ENCODE measurements around the gene RCN2.

RCN2 gene

GRCh38 chr15:76976572-76977270 is 45.2 kb downstream of the RCN2 start:
- DNase-seq = peak in 1 of 2 experiments; percentile 29

DNA sequence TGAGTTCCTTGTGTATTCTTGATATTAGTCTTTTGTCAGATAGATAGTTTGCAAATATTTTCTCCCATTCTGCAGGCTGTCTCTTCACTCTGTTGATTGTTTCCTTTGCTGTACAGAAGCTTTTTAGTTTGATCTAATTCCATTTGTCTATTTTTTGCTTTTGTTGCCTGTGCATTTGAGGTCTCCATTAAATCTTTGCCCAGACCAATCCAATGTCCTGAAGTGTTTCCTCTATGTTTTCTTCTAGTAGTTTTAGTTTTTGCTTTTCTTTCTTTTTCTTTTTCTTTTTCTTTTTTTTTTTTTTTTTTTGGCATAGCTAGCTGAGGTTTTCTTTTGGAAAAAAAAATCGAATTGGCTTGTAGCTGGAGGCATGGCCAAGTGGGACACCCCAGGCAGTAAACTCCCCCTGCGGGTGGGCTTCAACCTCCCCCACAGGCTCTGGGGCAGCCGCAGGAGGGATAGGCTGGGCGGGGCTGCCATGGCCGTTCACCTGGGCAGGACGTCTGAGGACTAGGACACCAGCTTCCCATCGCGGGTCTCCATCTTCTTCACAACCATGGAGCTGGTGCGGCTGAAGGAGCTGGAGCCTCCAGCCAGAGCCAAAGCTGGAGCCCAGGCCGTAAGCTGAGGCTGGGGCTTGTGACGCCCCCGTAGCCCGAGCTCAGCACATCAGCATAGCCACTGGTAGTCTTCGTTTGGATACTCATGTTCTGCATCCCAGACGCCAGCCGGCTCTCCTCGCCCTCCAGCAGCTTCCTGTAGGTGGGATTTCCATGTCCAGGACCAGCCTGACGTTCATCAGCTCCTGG is 47.2 kb downstream of the RCN2 start:
- DNase-seq = no peak

DNA sequence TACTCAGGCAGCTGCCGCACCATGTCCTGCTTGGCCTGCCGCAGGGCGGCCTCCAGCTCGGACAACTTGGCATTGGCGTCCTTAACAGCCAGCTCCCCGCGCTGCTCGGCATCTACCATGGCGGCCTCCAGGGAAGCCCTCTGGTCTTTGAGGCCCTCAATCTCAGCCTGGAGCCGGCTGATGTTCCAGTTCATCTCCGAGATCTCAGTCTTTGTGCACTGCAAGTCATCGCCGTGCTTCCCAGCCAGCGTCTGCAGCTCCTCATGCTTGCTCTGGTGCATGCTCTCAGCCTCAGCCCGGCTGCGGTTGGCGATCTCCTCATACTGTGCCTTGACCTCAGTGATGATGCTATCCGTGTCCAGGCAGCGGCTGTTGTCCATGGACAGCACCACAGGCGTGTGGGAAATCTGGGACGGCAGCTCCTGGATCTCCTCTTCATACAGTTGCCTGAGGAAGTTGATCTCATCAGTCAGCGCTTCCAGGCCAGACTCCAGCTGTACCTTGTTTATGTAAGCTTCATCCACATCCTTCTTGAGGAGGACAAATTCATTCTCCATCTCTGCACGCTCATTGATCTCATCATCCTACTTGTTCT is 47.9 kb downstream of the RCN2 start:
- no peak for DNase-seq

DNA sequence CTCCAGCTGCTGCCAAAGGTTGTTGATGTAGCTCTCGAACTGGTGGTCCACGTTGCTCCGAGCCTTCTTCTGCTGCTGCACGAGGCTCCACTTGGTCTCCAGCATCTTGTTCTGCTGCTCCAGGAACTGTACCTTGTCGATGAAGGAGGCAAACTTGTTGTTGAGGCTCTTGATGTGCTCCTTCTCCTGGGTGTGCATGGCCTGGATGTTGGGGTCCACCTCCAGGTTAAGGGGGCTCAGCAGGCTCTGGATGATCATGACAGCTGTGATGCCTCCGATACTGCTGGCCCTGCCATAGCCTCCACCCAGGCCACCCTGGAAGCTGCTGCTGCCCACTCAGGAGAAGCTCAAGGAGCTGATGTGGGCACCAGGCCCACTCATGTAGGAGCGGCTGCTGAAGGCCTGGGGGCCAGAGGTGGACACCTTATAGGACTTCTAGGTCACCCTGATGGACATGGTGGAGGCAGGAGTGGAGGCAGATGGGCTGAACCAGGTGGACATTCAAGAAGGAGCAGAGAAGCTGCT is 48.5 kb downstream of the RCN2 start:
- no peak for DNase-seq

- DNase-seq = no peak
Measured at GRCh38 chr15:76982356-76982755, 50.8 kb downstream of the RCN2 start.

GRCh38 chr15:76982756-76983155 is 51.2 kb downstream of the RCN2 start:
- no peak for DNase-seq

DNA sequence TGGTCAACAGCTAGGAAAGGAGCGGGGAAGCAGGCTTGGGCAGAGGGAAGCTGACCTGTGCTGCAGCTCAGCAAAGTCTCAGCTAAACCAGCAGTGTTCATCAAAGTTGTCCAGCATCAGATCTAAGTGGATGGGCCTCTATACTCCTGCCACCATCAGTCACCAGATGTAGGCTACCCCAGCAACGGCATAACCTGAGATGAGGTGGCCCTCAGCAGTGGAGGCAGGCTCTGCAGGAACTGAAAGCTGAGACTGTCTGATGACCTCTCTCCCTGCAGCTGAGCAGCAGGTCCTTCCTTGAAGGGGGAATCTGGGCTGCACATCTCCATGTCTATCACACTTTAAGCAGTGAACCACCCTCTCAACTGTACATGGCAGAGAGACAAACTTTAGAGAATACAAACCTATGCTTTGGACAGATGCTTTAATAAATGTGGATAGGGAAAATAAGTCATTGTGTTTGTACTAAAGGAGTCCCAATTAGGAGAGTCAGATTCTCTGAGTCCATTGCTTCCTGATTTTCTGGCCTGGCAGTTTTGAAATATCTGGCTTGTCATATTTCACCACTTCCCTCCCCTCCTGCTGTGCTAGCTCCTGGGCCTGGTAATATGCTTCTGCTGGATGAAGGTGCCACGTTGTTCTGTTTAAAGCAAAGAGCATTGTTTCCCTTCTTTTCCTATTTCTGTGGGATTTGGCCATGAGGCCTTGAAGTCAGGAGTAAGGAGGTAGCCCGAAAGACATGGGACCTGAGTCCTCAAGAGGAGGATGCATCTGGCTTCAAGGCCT is 52.2 kb downstream of the RCN2 start:
- no peak for DNase-seq

GRCh38 chr15:76986743-76987142 is 55.2 kb downstream of the RCN2 start:
- no peak for DNase-seq

GRCh38 chr15:76987276-76987675 is 55.7 kb downstream of the RCN2 start:
- no peak for DNase-seq

GRCh38 chr15:76987896-76988860 is 56.6 kb downstream of the RCN2 start:
- peak; percentile 76 to 84 for DNase-seq

- DNase-seq = peak in 1 of 2 experiments; percentile 47
Measured at GRCh38 chr15:76988867-76989780, 57.6 kb downstream of the RCN2 start.

GRCh38 chr15:76991048-76991447 is 59.5 kb downstream of the RCN2 start:
- DNase-seq = no peak

GRCh38 chr15:76991741-76992645 is 60.4 kb downstream of the RCN2 start:
- no peak for DNase-seq

DNA sequence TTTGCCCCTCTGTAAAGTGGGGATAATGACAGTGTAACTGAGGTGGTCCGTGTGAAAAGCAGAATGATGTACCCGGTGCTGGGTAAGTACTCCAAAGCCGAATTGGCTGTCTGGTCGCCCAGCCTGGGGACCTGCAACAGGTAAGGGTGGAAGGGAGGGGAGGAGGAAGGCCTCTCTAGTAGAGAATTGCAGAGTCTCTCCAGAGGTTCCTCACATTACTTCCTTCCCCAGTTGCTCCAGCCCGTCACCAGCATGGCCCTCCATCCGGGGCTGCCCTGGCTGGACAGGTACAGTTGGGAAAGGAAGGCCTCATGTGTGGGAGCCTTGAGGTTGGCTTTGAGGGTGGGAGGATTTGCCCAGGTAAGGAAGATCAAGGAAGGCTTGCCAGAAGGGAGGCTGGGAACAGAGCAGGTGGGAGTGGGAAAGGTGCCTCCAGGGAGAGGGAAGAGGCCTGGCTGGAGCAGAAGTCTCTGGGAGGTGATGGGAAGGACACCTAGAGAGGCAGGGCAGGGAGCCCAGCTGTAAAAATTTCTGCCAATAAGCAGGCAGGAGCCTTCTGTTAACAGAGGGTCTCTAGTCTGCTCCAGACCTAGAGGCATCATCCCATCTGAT is 61.7 kb downstream of the RCN2 start:
- DNase-seq = no peak

DNA sequence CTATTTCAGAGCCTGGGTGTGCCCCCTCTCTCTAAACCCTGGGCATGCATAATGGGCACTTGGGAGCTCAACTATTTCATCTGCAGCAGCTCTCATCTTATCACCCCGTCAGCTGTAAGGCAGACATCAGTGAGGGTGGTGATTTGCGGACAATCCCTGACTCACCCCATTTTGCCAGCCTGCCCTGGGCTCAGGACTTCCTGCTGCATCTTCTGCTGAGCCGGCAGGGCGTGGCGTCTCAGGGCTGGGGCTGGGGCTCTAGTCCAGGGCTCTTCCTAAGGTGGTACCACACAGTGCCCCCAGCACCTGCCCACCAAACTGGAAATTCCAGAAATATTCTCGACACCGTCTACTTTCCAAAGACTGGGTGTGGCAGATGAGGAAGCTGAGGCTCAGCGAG is 62.5 kb downstream of the RCN2 start:
- peak; percentile 74 to 81 for DNase-seq

GRCh38 chr15:76994496-76994895 is 62.9 kb downstream of the RCN2 start:
- peak in 1 of 2 experiments; percentile 40 for DNase-seq

DNA sequence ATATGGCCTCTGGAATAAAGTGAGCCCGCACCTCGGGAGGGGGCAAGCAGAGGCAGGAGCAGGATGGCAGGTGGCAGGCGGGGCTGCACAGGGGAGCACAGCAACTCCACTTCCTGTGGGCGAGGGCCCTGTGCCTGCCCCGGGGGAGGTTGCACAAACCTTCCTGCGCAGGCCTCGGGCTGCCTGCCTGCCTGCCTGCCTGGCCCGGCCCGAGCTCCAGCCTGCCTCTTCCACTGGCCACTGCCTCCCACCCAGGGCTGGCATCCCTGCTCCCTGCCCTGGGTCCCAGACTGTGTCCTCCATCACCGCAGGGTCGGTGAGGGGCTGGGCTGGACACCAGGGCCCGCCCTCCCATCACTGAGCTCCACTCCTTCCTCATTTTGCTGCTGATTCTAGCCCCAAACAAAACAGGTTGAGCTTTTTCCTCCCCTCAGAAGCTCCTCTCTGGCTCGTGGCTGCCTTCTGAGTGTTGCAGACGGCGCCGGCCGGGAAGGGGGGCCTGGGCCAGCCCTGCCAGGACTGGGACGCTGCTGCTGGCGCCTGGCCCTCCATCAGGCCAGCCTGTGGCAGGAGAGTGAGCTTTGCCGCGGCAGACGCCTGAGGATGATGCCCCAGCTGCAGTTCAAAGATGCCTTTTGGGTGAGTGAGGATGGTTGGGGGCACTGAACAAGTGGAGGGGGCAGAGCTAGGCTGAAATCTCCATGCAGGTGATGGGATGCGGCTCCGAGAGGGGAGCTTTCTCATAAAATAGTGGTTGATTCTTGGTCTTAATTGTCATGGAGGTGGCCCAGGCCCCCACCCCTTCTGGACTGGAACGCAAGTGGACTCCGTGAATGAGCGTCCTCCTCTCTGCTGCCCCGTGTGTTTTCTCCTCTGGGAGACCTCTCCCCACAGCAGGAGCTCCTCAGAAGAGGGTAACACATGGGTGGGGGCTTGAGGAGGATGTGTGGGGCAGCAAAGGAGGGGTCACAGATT is 63.7 kb downstream of the RCN2 start, which contains the start of gene PSTPIP1:
Gene PSTPIP1 (plus strand): TSS at position 156 of the 975 bp plus-strand sequence. CDS start 448 bp downstream, at position 604.
- peak; percentile 74 to 78 for DNase-seq
